Ishikawa (cell line): ENCODE results near the gene CHIC2.

Source experiments
- CEBPB ChIP-seq: IDR thresholded peaks from 2 replicates; pipeline ENCODE4 v1.6.1; 2012
- CREB1 ChIP-seq: IDR thresholded peaks from 2 replicates; pipeline ENCODE4 v1.6.1; 2012; ENCODE audit warnings: low read depth
- EGR1 ChIP-seq: IDR thresholded peaks from 2 replicates; pipeline ENCODE4 v1.6.1; 2012
- EP300 ChIP-seq: IDR thresholded peaks from 2 replicates; pipeline ENCODE4 v1.6.1; 2012; ENCODE audit warnings: borderline replicate concordance
- FOXM1 ChIP-seq: IDR thresholded peaks from 2 replicates; pipeline ENCODE4 v1.6.1; 2012; ENCODE audit warnings: low read depth, borderline replicate concordance
- MAX ChIP-seq: IDR thresholded peaks from 2 replicates; pipeline ENCODE4 v1.6.1; 2012
- RAD21 ChIP-seq: IDR thresholded peaks from 2 replicates; pipeline ENCODE4 v1.6.1; 2012; ENCODE audit warnings: low read depth
- REST ChIP-seq: IDR thresholded peaks from 2 replicates; pipeline ENCODE4 v1.6.1; 2012; ENCODE audit warnings: low read depth, mild to moderate bottlenecking
- TCF12 ChIP-seq: IDR thresholded peaks from 2 replicates; pipeline ENCODE4 v1.6.1; 2012; ENCODE audit warnings: low read depth
- ZBTB7A ChIP-seq: IDR thresholded peaks from 2 replicates; pipeline ENCODE4 v1.6.1; 2012; ENCODE audit warnings: low read depth

- TF ChIP-seq TCF12 (no peak), EGR1 (no peak), REST (no peak), CREB1 (no peak), CEBPB (no peak), MAX (no peak), ZBTB7A (no peak), EP300 (no peak), FOXM1 (no peak), RAD21 (no peak)
Observed at GRCh38 chr4:54041933-54042332, 22.5 kb downstream of the CHIC2 start.
